WTC11 (cell line): ENCODE results near the gene TMEM158. TPM values are rescaled to one million over a fixed set of nuclear protein-coding genes. Genes with fewer than 3 reads are reported as not detected.

Source experiments
- ATAC-seq: fragments of 200-7000 bp; cut with Tn5 transposase; 2 replicates; pipeline ENCODE4 v1.10.0; 2021; ENCODE audit warnings: mild to moderate bottlenecking, moderate library complexity
- CTCF ChIA-PET: fragments of 300-600 bp; sonication (Branson Sonifier 250); formaldehyde crosslinking; loops from one replicate; lab custom pipeline; 2021; ENCODE audit warnings: antibody characterized with exemption; lab: Charles Lee
- POLR2A ChIA-PET: fragments of 350-600 bp; sonication (Branson Sonifier 250); formaldehyde crosslinking; loops from one replicate; lab custom pipeline; 2021; ENCODE audit warnings: antibody characterized with exemption; lab: Charles Lee
- DNase-seq: peaks from one replicate; pipeline ENCODE4 v3.0.0; 2021; ENCODE audit warnings: low spot score
- H3K27ac Mint-ChIP-seq: 2 replicates; pipeline ENCODE4 v1.8.0; 2021; ENCODE audit warnings: mixed read lengths
- H3K27me3 Mint-ChIP-seq: 2 replicates; pipeline ENCODE4 v1.8.0; 2021; ENCODE audit warnings: low read depth, mild to moderate bottlenecking, moderate library complexity, mixed read lengths
- H3K36me3 Mint-ChIP-seq: 2 replicates; pipeline ENCODE4 v1.8.0; 2021; ENCODE audit warnings: mixed read lengths
- H3K4me1 Mint-ChIP-seq: 2 replicates; pipeline ENCODE4 v1.8.0; 2022; ENCODE audit warnings: mixed read lengths
- H3K4me3 Mint-ChIP-seq: 2 replicates; pipeline ENCODE4 v1.8.0; 2021; ENCODE audit warnings: mild to moderate bottlenecking, moderate library complexity, mixed read lengths
- H3K9me3 Mint-ChIP-seq: 2 replicates; pipeline ENCODE4 v1.8.0; 2021; ENCODE audit warnings: mixed read lengths
- ATF1 ChIP-seq: sonication (generic); formaldehyde crosslinking; IDR thresholded peaks from 2 replicates; pipeline ENCODE4 v1.8.1; 2023; ENCODE audit warnings: mild to moderate bottlenecking, moderate library complexity, missing genetic modification reagents
- CTCF ChIP-seq: fragments of 200-600 bp; IDR thresholded peaks from 2 replicates; pipeline ENCODE4 v1.8.0; 2022; ENCODE audit warnings: antibody characterized with exemption
- E2F5 ChIP-seq: sonication (generic); formaldehyde crosslinking; IDR thresholded peaks from 2 replicates; pipeline ENCODE4 v1.8.1; 2022; ENCODE audit warnings: mild to moderate bottlenecking, moderate library complexity, missing genetic modification reagents
- ELF4 ChIP-seq: sonication (generic); formaldehyde crosslinking; IDR thresholded peaks from 2 replicates; pipeline ENCODE4 v1.8.1; 2022; ENCODE audit warnings: low read depth, mild to moderate bottlenecking, moderate library complexity, missing genetic modification reagents
- EMX1 ChIP-seq: fragments of 250-450 bp; sonication (Bioruptor Pico); IDR thresholded peaks from 2 replicates; pipeline ENCODE4 v1.8.0; 2021; ENCODE audit warnings: mild to moderate bottlenecking
- ERG ChIP-seq: fragments of 250-450 bp; sonication (Bioruptor Pico); IDR thresholded peaks from 2 replicates; pipeline ENCODE4 v1.8.0; 2021; ENCODE audit warnings: mild to moderate bottlenecking
- ETV6 ChIP-seq: sonication (generic); formaldehyde crosslinking; IDR thresholded peaks from 2 replicates; pipeline ENCODE4 v1.8.1; 2022; ENCODE audit warnings: mild to moderate bottlenecking, missing genetic modification reagents
- GRHL2 ChIP-seq: fragments of 250-450 bp; sonication (Bioruptor Pico); IDR thresholded peaks from 2 replicates; pipeline ENCODE4 v1.8.0; 2022; ENCODE audit warnings: mild to moderate bottlenecking, moderate library complexity; ENCODE audit not compliant: insufficient replicate concordance, severe bottlenecking
- MXD4 ChIP-seq: fragments of 250-450 bp; sonication (Bioruptor Pico); IDR thresholded peaks from 2 replicates; pipeline ENCODE4 v1.8.0; 2021; ENCODE audit warnings: mild to moderate bottlenecking, moderate library complexity, borderline replicate concordance
- NR2C2 ChIP-seq: sonication (generic); formaldehyde crosslinking; IDR thresholded peaks from 2 replicates; pipeline ENCODE4 v1.8.0; 2022; ENCODE audit warnings: mild to moderate bottlenecking, missing genetic modification reagents
- SMAD4 ChIP-seq: sonication (generic); formaldehyde crosslinking; IDR thresholded peaks from 2 replicates; pipeline ENCODE4 v1.8.0; 2022; ENCODE audit warnings: mild to moderate bottlenecking, missing genetic modification reagents
- TP53 ChIP-seq: sonication (generic); formaldehyde crosslinking; IDR thresholded peaks from 2 replicates; pipeline ENCODE4 v1.8.1; 2023; ENCODE audit warnings: mild to moderate bottlenecking, missing genetic modification reagents
- USF2 ChIP-seq: sonication (generic); formaldehyde crosslinking; IDR thresholded peaks from 2 replicates; pipeline ENCODE4 v1.8.1; 2023; ENCODE audit warnings: mild to moderate bottlenecking, missing genetic modification reagents, moderate library complexity
- ZNF138 ChIP-seq: sonication (generic); formaldehyde crosslinking; conservative IDR thresholded peaks from 2 replicates; pipeline ENCODE4 v1.8.1; 2022; ENCODE audit warnings: mild to moderate bottlenecking, moderate library complexity, missing genetic modification reagents
- ZNF232 ChIP-seq: sonication (generic); formaldehyde crosslinking; IDR thresholded peaks from 2 replicates; pipeline ENCODE4 v1.8.0; 2022; ENCODE audit warnings: mild to moderate bottlenecking, missing genetic modification reagents
- ZNF512 ChIP-seq: sonication (generic); formaldehyde crosslinking; IDR thresholded peaks from 2 replicates; pipeline ENCODE4 v1.8.1; 2022; ENCODE audit warnings: missing genetic modification reagents, borderline replicate concordance
- ZNF671 ChIP-seq: fragments of 250-450 bp; sonication (Bioruptor Pico); IDR thresholded peaks from 2 replicates; pipeline ENCODE4 v1.8.0; 2021; ENCODE audit warnings: mild to moderate bottlenecking
- ZSCAN18 ChIP-seq: fragments of 250-450 bp; sonication (Bioruptor Pico); IDR thresholded peaks from 2 replicates; pipeline ENCODE4 v2.1.2; 2022; ENCODE audit warnings: mild to moderate bottlenecking, moderate library complexity
- total RNA-seq: library from RNA; stranded (reverse); gene quantifications from 3 replicates; pipeline ENCODE4 v1.2.3, GENCODE V29; 2021
- TF ChIP-seq, protein P1 (sequence below): sonication (generic); formaldehyde crosslinking; IDR thresholded peaks from 2 replicates; pipeline ENCODE4 v1.8.0; 2023; ENCODE audit warnings: mild to moderate bottlenecking, missing genetic modification reagents
- TF ChIP-seq, protein P2 (sequence below): sonication (generic); formaldehyde crosslinking; IDR thresholded peaks from 2 replicates; pipeline ENCODE4 v1.8.0; 2022; ENCODE audit warnings: missing genetic modification reagents

The TMEM158 gene
- total RNA-seq, 1 experiment from 2014 or later = 17.9 TPM

GRCh38 chr3:45210308-45211041, 15.6 kb downstream of the TMEM158 start:
- Mint-ChIP-seq H3K36me3 (no peaks in the 10 kb centered on the region), H3K9me3 (no peaks in the 10 kb centered on the region), H3K4me1 (peaks cover 7% of the 10 kb centered on the region), H3K27me3 (peaks cover 2% of the 10 kb centered on the region), H3K27ac (no peak overlapping the region), H3K4me3 (no peak overlapping the region)
- DNase-seq (peak; percentile 88), ATAC-seq (peak; percentile 90)
- TF ChIP-seq E2F5 (CRISPR knock-in tag) (no peak), CTCF (peak; percentile 39; the same call in 1 of the 2 replicates), TP53 (CRISPR knock-in tag) (no peak), USF2 (CRISPR knock-in tag) (no peak), ATF1 (CRISPR knock-in tag) (no peak), ZNF671 (no peak), ETV6 (CRISPR knock-in tag) (0 out of 2 replicates have a peak, but pooled peaks have one; percentile 46), MXD4 (CRISPR knock-in tag) (no peak), ERG (CRISPR knock-in tag) (no peak)
- TF ChIP-seq, protein P1, sequence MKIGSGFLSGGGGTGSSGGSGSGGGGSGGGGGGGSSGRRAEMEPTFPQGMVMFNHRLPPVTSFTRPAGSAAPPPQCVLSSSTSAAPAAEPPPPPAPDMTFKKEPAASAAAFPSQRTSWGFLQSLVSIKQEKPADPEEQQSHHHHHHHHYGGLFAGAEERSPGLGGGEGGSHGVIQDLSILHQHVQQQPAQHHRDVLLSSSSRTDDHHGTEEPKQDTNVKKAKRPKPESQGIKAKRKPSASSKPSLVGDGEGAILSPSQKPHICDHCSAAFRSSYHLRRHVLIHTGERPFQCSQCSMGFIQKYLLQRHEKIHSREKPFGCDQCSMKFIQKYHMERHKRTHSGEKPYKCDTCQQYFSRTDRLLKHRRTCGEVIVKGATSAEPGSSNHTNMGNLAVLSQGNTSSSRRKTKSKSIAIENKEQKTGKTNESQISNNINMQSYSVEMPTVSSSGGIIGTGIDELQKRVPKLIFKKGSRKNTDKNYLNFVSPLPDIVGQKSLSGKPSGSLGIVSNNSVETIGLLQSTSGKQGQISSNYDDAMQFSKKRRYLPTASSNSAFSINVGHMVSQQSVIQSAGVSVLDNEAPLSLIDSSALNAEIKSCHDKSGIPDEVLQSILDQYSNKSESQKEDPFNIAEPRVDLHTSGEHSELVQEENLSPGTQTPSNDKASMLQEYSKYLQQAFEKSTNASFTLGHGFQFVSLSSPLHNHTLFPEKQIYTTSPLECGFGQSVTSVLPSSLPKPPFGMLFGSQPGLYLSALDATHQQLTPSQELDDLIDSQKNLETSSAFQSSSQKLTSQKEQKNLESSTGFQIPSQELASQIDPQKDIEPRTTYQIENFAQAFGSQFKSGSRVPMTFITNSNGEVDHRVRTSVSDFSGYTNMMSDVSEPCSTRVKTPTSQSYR = no peak
- ChIA-PET CTCF (interaction anchor here (0.5 to 5.5 kb wide), 62 partner anchors 9 to 450 kb away, joined by 3 to 113 read pairs (median 4); partner anchors contain the start of genes CDCP1 and TMEM158), POLR2A (interaction anchor here (0.6 to 0.7 kb wide), 2 partner anchors 170 to 173 kb away, joined by 3 read pairs; no protein-coding TSS in a partner anchor)

DNA sequence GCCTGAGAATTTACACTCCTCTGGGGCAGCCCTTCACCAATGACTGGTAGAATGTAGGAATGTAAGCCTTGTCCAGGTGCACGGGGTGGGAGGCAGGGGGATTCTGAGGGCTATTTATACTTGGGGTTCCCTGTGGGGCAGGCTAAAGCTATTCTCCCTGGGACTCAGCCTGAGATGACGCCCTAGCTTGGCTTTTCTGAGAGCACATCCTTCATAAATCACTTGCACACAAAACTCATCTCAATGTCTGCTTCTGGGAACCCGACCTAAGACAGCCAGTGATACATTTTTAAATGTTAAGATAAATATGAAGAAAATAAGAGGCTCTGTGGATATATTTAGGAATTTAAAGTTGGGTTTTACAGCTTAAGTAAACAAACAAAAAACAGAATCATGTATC, 16.6 kb downstream of the TMEM158 start:
- ATAC-seq (no peak), DNase-seq (no peak)
- Mint-ChIP-seq H3K27me3 (peaks cover 2% of the 10 kb centered on the region), H3K4me3 (no peak overlapping the region), H3K4me1 (peaks cover 7% of the 10 kb centered on the region), H3K27ac (no peak overlapping the region), H3K36me3 (no peaks in the 10 kb centered on the region), H3K9me3 (no peaks in the 10 kb centered on the region)
- ChIA-PET CTCF (interaction anchor here (0.7 to 5.5 kb wide), 21 partner anchors 15 to 451 kb away, joined by 3 to 113 read pairs (median 6); partner anchors contain the start of genes CDCP1 and TMEM158), POLR2A (no interaction called here)
- TF ChIP-seq EMX1 (CRISPR knock-in tag) (no peak), SMAD4 (no peak), GRHL2 (CRISPR knock-in tag) (no peak), NR2C2 (CRISPR knock-in tag) (no peak), ZNF512 (no peak), ZNF232 (no peak), ZNF138 (CRISPR knock-in tag) (no peak), ZSCAN18 (CRISPR knock-in tag) (no peak), ELF4 (no peak)
- TF ChIP-seq, protein P2, sequence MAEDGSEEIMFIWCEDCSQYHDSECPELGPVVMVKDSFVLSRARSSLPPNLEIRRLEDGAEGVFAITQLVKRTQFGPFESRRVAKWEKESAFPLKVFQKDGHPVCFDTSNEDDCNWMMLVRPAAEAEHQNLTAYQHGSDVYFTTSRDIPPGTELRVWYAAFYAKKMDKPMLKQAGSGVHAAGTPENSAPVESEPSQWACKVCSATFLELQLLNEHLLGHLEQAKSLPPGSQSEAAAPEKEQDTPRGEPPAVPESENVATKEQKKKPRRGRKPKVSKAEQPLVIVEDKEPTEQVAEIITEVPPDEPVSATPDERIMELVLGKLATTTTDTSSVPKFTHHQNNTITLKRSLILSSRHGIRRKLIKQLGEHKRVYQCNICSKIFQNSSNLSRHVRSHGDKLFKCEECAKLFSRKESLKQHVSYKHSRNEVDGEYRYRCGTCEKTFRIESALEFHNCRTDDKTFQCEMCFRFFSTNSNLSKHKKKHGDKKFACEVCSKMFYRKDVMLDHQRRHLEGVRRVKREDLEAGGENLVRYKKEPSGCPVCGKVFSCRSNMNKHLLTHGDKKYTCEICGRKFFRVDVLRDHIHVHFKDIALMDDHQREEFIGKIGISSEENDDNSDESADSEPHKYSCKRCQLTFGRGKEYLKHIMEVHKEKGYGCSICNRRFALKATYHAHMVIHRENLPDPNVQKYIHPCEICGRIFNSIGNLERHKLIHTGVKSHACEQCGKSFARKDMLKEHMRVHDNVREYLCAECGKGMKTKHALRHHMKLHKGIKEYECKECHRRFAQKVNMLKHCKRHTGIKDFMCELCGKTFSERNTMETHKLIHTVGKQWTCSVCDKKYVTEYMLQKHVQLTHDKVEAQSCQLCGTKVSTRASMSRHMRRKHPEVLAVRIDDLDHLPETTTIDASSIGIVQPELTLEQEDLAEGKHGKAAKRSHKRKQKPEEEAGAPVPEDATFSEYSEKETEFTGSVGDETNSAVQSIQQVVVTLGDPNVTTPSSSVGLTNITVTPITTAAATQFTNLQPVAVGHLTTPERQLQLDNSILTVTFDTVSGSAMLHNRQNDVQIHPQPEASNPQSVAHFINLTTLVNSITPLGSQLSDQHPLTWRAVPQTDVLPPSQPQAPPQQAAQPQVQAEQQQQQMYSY (CRISPR knock-in tag) = no peak
